ENCODE results near the gene KDM2B. TPM values are rescaled to one million over a fixed set of nuclear protein-coding genes. Genes with fewer than 3 reads are reported as not detected.

KDM2B gene
- total and polyA plus RNA-seq, 2 donors (not counting 1 experiment from before 2014, with no cell fraction given): 108 to 126 TPM

DNA sequence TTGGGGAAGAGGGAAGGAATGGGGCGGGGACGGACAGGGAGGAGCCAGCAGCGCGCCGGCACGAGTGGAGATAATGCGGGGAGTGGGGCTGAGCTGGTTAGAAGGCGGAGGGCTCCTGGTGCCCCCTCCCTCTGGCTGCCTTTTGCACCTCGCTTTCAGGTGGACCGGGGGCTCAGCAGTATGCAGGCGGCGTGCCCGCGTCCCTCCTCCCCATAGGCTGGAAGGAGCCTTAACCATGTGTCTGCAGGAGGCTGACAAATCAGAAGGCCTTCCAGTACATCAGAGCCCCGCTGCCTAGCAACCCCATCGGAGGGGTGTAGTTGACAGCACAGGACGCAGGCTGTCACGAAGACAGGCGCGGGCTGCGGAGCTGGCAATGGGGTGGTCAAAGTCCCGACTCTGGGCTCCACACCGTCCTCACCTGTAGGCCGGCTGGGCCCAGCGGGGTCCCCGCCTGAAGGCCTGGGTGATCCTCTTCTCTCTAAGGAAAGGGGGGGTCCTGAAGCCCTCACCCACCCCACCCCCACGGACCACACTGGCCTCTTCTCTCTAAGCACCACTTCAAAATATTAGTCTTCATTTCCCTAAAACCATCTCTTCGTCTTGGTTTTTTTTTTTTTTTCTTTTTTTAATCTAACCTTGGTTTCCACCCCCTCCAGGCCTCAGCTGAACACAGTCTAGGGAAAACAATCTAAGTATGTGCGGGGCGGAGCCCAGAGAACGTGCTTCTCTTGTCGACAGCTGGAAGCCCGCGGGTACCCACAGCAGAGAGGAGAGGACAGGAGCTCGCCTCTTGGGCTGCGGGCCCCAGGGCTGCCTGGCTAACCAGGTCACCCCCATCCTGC lies 44.5 kb downstream of the KDM2B start:
- Histone ChIP-seq H3K27me3 (replicated peaks in 1 of 4; ENCODE audit: control extremely low read depth in 1 of 4, control insufficient read depth in 3 of 4, insufficient read depth in 4 of 4, low read length in 3 of 4) (no peaks in the 10 kb centered on the region), H3K9ac (ENCODE audit: low read length) (peak overlapping the region; percentile 81), H2AFZ (ENCODE audit: insufficient read depth, low read depth, low read length, poor library complexity, severe bottlenecking) (peak overlapping the region; percentile 63), H3K36me3 (replicated peaks in 1 of 2; ENCODE audit: control extremely low read depth in 1 of 2, control insufficient read depth in 1 of 2, extremely low read depth in 1 of 2, insufficient read depth in 2 of 2, low read length in 1 of 2) (peaks cover 0 to 25% of the 10 kb centered on the region in 2 experiments), H4K20me1 (ENCODE audit: control insufficient read depth, insufficient read depth, low read length, poor library complexity, severe bottlenecking) (no peaks in the 10 kb centered on the region), H3K4me1 (ENCODE audit: control insufficient read depth in 2 of 2, insufficient read depth in 2 of 2, low read length in 2 of 2) (peaks cover 57 to 65% of the 10 kb centered on the region in 2 donors), H3K79me2 (ENCODE audit: control insufficient read depth, insufficient read depth, low read length) (peaks cover 26% of the 10 kb centered on the region), H3K4me3 (ENCODE audit: control extremely low read depth in 1 of 5, extremely low read depth in 1 of 5, insufficient read depth in 1 of 5, low read depth in 2 of 5, low read length in 4 of 5) (peak overlapping the region; percentile 8 to 85 (median 66)), H3K27ac (ENCODE audit: low read length in 2 of 2) (peak overlapping the region; percentile 92 to 97), H3K9me3 (ENCODE audit: control extremely low read depth in 1 of 3, control insufficient read depth in 2 of 3, insufficient read depth in 1 of 3, low read length in 2 of 3) (no peaks in the 10 kb centered on the region), H3K4me2 (replicated peaks; ENCODE audit: low read depth, low read length, poor library complexity, severe bottlenecking) (peak overlapping the region; percentile 100)
- TF ChIP-seq EZH2 (IDR thresholded peaks at IDR 0.05; ENCODE audit: borderline replicate concordance, insufficient read depth, low read depth, low read length, poor library complexity, severe bottlenecking): no peak
- TF ChIP-seq, protein P1, sequence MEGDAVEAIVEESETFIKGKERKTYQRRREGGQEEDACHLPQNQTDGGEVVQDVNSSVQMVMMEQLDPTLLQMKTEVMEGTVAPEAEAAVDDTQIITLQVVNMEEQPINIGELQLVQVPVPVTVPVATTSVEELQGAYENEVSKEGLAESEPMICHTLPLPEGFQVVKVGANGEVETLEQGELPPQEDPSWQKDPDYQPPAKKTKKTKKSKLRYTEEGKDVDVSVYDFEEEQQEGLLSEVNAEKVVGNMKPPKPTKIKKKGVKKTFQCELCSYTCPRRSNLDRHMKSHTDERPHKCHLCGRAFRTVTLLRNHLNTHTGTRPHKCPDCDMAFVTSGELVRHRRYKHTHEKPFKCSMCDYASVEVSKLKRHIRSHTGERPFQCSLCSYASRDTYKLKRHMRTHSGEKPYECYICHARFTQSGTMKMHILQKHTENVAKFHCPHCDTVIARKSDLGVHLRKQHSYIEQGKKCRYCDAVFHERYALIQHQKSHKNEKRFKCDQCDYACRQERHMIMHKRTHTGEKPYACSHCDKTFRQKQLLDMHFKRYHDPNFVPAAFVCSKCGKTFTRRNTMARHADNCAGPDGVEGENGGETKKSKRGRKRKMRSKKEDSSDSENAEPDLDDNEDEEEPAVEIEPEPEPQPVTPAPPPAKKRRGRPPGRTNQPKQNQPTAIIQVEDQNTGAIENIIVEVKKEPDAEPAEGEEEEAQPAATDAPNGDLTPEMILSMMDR (IDR thresholded peaks at IDR 0.05): no peak
- peak overlapping the region; percentile 93 for H3K27ac Mint-ChIP-seq
- CTCF ChIA-PET: interaction anchor here (0.5 to 4.6 kb wide), 21 partner anchors 9 to 565 kb away, joined by 3 to 29 read pairs (median 4); partner anchors contain the start of genes KDM2B, MORN3 and ORAI1
- intact Hi-C loops (cut with micrococcal nuclease): loop anchor here (1.0 to 5.0 kb wide), 6 partner anchors 22 to 256 kb away; partner anchors contain the start of gene RHOF
- peak overlapping the region; percentile 94 for H3K4me3 Mint-ChIP-seq
- ATAC-seq (ENCODE audit: low read depth) (peak; percentile 61), DNase-seq (peak; percentile 95)
- H3K27me3 Mint-ChIP-seq: no peaks in the 10 kb centered on the region
- peaks cover 62% of the 10 kb centered on the region for H3K4me1 Mint-ChIP-seq
- POLR2A ChIA-PET: interaction anchor here (0.5 to 2.7 kb wide), 30 partner anchors 8 to 1245 kb away, joined by 3 to 52 read pairs (median 6); partner anchors contain the start of genes DIABLO, KDM2B, ORAI1 and RNF34
- WGBS (ENCODE audit: insufficient coverage): 19% methylated on average over 36 of the region's 36 CpGs
- H3K9me3 Mint-ChIP-seq (ENCODE audit: insufficient read depth): no peaks in the 10 kb centered on the region
